HCT116 (cell line): ENCODE results near the gene SEPTIN5.

ENCODE experiments used
- CTCF ChIP-seq, 3 experiments: fragments of 200-600 bp in 1 of 3; sonication (generic) in 1 of 3; IDR thresholded peaks in 2 of 3; conservative IDR thresholded peaks in 1 of 3; 2 replicates each; pipeline ENCODE4 v1.5.1; 2012 to 2017; ENCODE audit warnings: low read depth in 2 of 3, low read length in 2 of 3, antibody characterized with exemption in 1 of 3, borderline replicate concordance in 1 of 3, control low read depth in 1 of 3, mild to moderate bottlenecking in 1 of 3, mixed read lengths in 1 of 3, mixed run types in 1 of 3, moderate library complexity in 1 of 3; ENCODE audit not compliant: insufficient read depth in 1 of 3
- ELF1 ChIP-seq: IDR thresholded peaks from 2 replicates; pipeline ENCODE4 v1.6.1; 2012; ENCODE audit warnings: low read depth, borderline replicate concordance
- EZH2 ChIP-seq: fragments of 200-600 bp; sonication (generic); IDR thresholded peaks from 2 replicates; pipeline ENCODE4 v1.6.1; 2017; ENCODE audit warnings: antibody characterized with exemption, mixed run types
- MAX ChIP-seq: IDR thresholded peaks from 2 replicates; pipeline ENCODE4 v1.6.1; 2012
- POLR2A ChIP-seq: IDR thresholded peaks from 2 replicates; pipeline ENCODE4 v1.7.0; 2011; ENCODE audit warnings: borderline replicate concordance; ENCODE audit not compliant: insufficient read depth, insufficient read length; ENCODE audit errors: extremely low read depth
- POLR2AphosphoS5 ChIP-seq: IDR thresholded peaks from 2 replicates; pipeline ENCODE4 v1.6.1; 2011; ENCODE audit warnings: mild to moderate bottlenecking, low read depth, low read length, moderate library complexity
- YY1 ChIP-seq: IDR thresholded peaks from 2 replicates; pipeline ENCODE4 v1.6.1; 2011; ENCODE audit warnings: low read length, low read depth, moderate library complexity, mild to moderate bottlenecking; ENCODE audit not compliant: insufficient replicate concordance; ENCODE audit errors: extremely low read depth

- TF ChIP-seq CTCF (IDR thresholded peaks at IDR 0.05 in 2 of 3, conservative IDR thresholded peaks at IDR 0.05 in 1 of 3; ENCODE audit: borderline replicate concordance in 1 of 3, insufficient read depth in 1 of 3, low read depth in 2 of 3, low read length in 2 of 3) (no peak), YY1 (no peak), POLR2A (no peak), POLR2AphosphoS5 (no peak), MAX (no peak), EZH2 (no peak), ELF1 (no peak)
These were observed 4.8 kb downstream of the SEPTIN5 start for GRCh38 chr22:19719050-19719482.
